Measurements from ENCODE around the gene HID1. TPM values are rescaled to one million over a fixed set of nuclear protein-coding genes. Genes with fewer than 3 reads are reported as not detected.
"Not testable (repeated sequence)": the region's sequence is repeated elsewhere in the genome, so short reads cannot be mapped to it uniquely, and the experiment has no call there.

The HID1 gene
- total RNA-seq, 1 donor from 2014 or later = 186 TPM

GRCh38 chr17:74999523-74999922 lies 27.0 kb upstream of the HID1 start:
- DNase-seq (ENCODE audit: low spot score) = no peak

- no peak for DNase-seq (ENCODE audit: low spot score)
Measured at GRCh38 chr17:74998783-74999182, 26.2 kb upstream of the HID1 start.

GRCh38 chr17:74995847-74996246 lies 23.3 kb upstream of the HID1 start:
- no peak for DNase-seq (ENCODE audit: low spot score)

GRCh38 chr17:74994440-74994839 lies 21.9 kb upstream of the HID1 start:
- no peak for DNase-seq (ENCODE audit: low spot score)

GRCh38 chr17:74992223-74992622 lies 19.7 kb upstream of the HID1 start:
- no peak for DNase-seq (ENCODE audit: low spot score)

- DNase-seq (ENCODE audit: low spot score) = no peak
Measured at GRCh38 chr17:74990581-74991105, 18.1 kb upstream of the HID1 start.

- peak; percentile 79 for DNase-seq (ENCODE audit: low spot score)
Measured at GRCh38 chr17:74987909-74988711, 15.6 kb upstream of the HID1 start.

GRCh38 chr17:74987418-74987908 lies 14.9 kb upstream of the HID1 start, which contains the start of gene CDR2L:
Gene CDR2L, plus strand, starts transcription at chr17:74987632. Its CDS starts 412 bp downstream, at chr17:74988044.
- DNase-seq (ENCODE audit: low spot score) = peak; percentile 96

GRCh38 chr17:74986206-74986576 lies 13.6 kb upstream of the HID1 start:
- no peak for DNase-seq (ENCODE audit: low spot score)

GRCh38 chr17:74982663-74983313 lies 10.2 kb upstream of the HID1 start:
- not testable (repeated sequence) for DNase-seq (ENCODE audit: low spot score)

GRCh38 chr17:74981979-74982662 lies 9.6 kb upstream of the HID1 start:
- DNase-seq (ENCODE audit: low spot score) = peak; percentile 70

GRCh38 chr17:74981318-74981978 lies 8.9 kb upstream of the HID1 start:
- DNase-seq (ENCODE audit: low spot score) = no peak

- DNase-seq (ENCODE audit: low spot score) = no peak
Measured at GRCh38 chr17:74979408-74980146, 7.0 kb upstream of the HID1 start.

GRCh38 chr17:74978240-74978639 lies 5.7 kb upstream of the HID1 start:
- DNase-seq (ENCODE audit: low spot score) = no peak

GRCh38 chr17:74977802-74978201 lies 5.2 kb upstream of the HID1 start:
- DNase-seq (ENCODE audit: low spot score) = no peak

GRCh38 chr17:74975943-74976342 lies 3.4 kb upstream of the HID1 start:
- no peak for DNase-seq (ENCODE audit: low spot score)

GRCh38 chr17:74972973-74973328 lies 392 bp upstream of the HID1 start:
- DNase-seq (ENCODE audit: low spot score) = no peak

- no peak for DNase-seq (ENCODE audit: low spot score)
Measured at GRCh38 chr17:74971842-74972106, 785 bp downstream of the HID1 start.

GRCh38 chr17:74971069-74971841 lies 1.3 kb downstream of the HID1 start:
- DNase-seq (ENCODE audit: low spot score) = no peak

- DNase-seq (ENCODE audit: low spot score) = no peak
Measured at GRCh38 chr17:74970395-74970794, 2.2 kb downstream of the HID1 start.

- not testable (repeated sequence) for DNase-seq (ENCODE audit: low spot score)
Measured at GRCh38 chr17:74969501-74969900, 3.1 kb downstream of the HID1 start.
